HepG2 (cell line): Measurements from ENCODE around the gene SNRNP35.

ENCODE experiments used
- NFRKB ChIP-seq: fragments of 450-650 bp; IDR thresholded peaks from 2 replicates; pipeline ENCODE4 v1.6.1; 2017
- PAWR ChIP-seq: sonication (generic); formaldehyde crosslinking; IDR thresholded peaks from 2 replicates; pipeline ENCODE4 v1.4.0; 2020; ENCODE audit warnings: missing genetic modification reagents, mild to moderate bottlenecking, borderline replicate concordance
- RXRA ChIP-seq: sonication (generic); formaldehyde crosslinking; IDR thresholded peaks from 2 replicates; pipeline ENCODE4 v1.5.1; 2020; ENCODE audit warnings: missing genetic modification reagents
- SMAD1 ChIP-seq: sonication (generic); formaldehyde crosslinking; IDR thresholded peaks from 2 replicates; pipeline ENCODE4 v1.4.0; 2020; ENCODE audit warnings: missing genetic modification reagents, low read depth, mild to moderate bottlenecking, borderline replicate concordance
- TF ChIP-seq, protein P1 (sequence below): sonication (generic); formaldehyde crosslinking; conservative IDR thresholded peaks from 2 replicates; pipeline ENCODE4 v1.4.0; 2020; ENCODE audit warnings: missing genetic modification reagents

DNA sequence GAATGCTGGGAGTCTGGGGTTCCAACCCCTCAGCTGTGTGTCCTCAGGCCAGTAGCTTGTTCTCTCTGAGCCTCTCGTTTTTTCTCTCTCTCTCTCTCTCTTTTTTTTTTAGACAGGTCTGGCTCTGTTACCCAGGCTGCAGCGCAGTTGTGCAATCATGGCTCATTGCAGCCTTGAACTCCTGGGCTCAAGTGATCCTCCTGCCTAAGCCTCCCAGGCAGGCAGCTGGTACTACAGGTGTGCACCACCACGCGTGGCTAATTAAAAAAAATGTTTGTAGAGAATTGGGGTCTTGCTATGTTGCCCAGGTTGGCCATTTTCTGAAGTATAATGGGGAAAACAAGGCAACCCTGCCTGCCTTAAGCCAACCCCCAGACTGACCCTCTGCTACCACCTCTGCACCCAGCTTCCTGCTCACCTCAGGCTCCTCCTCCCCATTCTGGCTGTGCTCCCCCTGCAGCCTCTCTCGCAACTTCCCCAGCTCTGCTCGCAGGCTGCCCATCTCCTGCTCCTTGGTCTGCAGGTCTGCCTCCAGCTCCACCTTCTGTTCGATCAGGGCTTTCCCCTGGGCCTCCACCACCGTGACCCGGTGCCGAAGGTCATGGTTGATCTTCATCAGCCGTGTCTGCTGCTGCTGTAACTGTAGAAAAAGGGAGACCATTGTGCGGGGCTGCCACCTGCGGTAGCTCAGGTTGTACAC, 40.3 kb downstream of the SNRNP35 start:
- TF ChIP-seq, protein P1, sequence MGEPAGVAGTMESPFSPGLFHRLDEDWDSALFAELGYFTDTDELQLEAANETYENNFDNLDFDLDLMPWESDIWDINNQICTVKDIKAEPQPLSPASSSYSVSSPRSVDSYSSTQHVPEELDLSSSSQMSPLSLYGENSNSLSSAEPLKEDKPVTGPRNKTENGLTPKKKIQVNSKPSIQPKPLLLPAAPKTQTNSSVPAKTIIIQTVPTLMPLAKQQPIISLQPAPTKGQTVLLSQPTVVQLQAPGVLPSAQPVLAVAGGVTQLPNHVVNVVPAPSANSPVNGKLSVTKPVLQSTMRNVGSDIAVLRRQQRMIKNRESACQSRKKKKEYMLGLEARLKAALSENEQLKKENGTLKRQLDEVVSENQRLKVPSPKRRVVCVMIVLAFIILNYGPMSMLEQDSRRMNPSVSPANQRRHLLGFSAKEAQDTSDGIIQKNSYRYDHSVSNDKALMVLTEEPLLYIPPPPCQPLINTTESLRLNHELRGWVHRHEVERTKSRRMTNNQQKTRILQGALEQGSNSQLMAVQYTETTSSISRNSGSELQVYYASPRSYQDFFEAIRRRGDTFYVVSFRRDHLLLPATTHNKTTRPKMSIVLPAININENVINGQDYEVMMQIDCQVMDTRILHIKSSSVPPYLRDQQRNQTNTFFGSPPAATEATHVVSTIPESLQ (CRISPR knock-in tag): no peak
- TF ChIP-seq PAWR (CRISPR knock-in tag) (no peak), RXRA (CRISPR knock-in tag) (peak; percentile 94), NFRKB (no peak), SMAD1 (CRISPR knock-in tag) (no peak)
